ENCODE measurements around the gene ZNF343.

The ZNF343 gene

DNA sequence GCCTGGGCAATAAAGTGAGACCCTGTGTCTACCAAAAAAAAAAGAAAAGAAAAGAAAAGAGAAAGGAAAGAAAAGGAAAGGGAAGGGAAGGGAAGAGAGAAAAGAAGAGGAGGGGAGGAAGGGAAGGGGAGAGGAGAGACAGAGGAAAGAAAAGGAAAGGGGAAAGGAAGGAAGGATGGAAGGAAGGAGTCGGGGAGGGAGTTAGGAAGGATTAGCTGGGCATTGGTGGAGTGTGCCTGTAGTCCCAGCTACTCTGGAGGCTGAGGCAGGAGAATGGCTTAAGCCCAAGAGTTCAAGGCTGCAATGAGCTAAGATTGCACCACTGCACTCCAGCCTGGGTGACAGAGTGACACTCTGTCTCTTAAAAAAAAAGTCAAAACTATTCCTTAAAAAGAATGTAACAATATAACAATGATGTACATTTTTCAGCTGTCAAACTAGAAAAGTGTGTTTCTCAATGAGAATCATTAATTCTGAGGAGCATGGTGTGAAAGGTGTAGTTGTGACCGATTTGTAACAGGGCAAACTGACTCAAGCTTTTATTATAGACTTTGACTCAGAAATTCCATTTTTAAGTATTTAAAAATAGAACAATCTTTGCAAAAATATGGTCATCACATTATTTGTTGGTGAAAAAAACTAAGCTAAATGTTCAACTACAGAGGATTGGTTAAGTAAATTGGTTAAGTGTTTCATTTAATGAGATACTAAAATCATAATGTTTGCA is 52.8 kb downstream of the ZNF343 start:
- no peak for DNase-seq (ENCODE audit: extremely low read depth, insufficient read length)
- Histone ChIP-seq H3K27me3 (replicated peaks; ENCODE audit: control insufficient read depth, insufficient read depth, low read length) (no peaks in the 10 kb centered on the region), H3K4me3 (replicated peaks; ENCODE audit: low read depth, low read length) (no peak overlapping the region), H3K36me3 (ENCODE audit: control insufficient read depth, insufficient read depth, low read length) (peaks cover 3% of the 10 kb centered on the region)
- TF ChIP-seq, protein P1, sequence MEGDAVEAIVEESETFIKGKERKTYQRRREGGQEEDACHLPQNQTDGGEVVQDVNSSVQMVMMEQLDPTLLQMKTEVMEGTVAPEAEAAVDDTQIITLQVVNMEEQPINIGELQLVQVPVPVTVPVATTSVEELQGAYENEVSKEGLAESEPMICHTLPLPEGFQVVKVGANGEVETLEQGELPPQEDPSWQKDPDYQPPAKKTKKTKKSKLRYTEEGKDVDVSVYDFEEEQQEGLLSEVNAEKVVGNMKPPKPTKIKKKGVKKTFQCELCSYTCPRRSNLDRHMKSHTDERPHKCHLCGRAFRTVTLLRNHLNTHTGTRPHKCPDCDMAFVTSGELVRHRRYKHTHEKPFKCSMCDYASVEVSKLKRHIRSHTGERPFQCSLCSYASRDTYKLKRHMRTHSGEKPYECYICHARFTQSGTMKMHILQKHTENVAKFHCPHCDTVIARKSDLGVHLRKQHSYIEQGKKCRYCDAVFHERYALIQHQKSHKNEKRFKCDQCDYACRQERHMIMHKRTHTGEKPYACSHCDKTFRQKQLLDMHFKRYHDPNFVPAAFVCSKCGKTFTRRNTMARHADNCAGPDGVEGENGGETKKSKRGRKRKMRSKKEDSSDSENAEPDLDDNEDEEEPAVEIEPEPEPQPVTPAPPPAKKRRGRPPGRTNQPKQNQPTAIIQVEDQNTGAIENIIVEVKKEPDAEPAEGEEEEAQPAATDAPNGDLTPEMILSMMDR (IDR thresholded peaks at IDR 0.05; ENCODE audit: insufficient read depth, low read length, poor library complexity, severe bottlenecking), result no peak

DNA sequence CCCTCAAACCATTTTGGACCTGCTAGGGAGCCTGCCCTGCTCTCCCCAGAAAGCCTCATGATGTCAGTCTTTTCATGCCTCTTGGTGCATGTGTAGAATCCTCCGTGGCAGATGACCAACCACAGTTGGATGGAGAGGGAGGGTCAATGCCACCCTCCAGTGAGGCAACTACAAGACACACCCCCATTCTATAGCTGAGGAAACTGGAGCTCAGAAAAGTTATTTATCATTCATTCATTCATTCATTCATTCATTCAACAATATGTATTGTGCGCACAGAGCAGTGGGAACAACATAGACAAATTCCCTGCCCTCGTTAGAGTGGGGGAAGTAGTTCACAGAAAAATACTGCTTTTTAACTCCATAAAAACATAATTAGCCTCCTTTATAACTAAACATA is 54.9 kb downstream of the ZNF343 start:
- Histone ChIP-seq H3K27me3 (replicated peaks; ENCODE audit: control insufficient read depth, insufficient read depth, low read length) (no peaks in the 10 kb centered on the region), H3K4me3 (replicated peaks; ENCODE audit: low read depth, low read length) (no peak overlapping the region), H3K36me3 (ENCODE audit: control insufficient read depth, insufficient read depth, low read length) (no peaks in the 10 kb centered on the region)
- TF ChIP-seq, protein P1 (IDR thresholded peaks at IDR 0.05; ENCODE audit: insufficient read depth, low read length, poor library complexity, severe bottlenecking), result no peak
- no peak for DNase-seq (ENCODE audit: extremely low read depth, insufficient read length)

DNA sequence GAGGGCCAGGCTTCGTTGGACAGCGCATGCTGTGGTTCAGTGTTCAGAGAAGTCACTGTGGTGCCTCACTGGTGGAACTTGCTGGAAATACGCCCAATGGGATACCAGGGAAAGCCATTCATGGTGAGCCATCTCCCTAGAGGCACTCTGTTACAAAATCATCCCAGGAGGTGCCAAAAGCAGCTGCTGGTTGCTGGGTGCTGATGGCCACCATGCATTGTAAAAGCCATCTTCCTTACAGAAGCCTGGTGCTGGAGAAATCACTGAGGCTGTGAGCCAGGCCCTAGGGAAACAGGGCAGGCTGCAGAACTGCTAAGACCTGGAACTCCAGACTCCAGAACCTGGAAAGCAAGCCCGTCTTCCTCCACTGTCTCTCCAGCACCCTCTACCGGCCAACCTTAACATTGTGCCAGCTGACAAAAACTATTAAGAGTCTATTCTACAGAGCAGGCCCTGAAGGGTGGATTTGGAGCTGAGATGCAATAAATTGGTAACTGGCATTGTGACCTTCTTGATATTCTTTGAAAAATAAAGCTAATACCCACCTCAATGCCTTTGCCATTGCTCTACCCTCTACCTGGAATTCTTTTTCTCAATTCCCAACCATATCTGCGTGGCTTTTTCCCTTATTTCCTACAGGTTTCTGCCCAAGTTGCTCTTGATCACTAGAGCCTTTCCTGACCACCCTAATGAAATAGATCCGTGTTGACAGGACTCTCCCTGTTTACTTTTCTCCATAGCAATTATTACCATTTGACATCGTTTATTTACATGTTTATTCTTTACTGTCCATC is 56.6 kb downstream of the ZNF343 start:
- no peak for DNase-seq (ENCODE audit: extremely low read depth, insufficient read length)
- no peaks in the 10 kb centered on the region for H3K36me3 ChIP-seq (ENCODE audit: control insufficient read depth, insufficient read depth, low read length)
- TF ChIP-seq, protein P1 (IDR thresholded peaks at IDR 0.05; ENCODE audit: insufficient read depth, low read length, poor library complexity, severe bottlenecking), result peak; percentile 90
- no peak overlapping the region for H3K4me3 ChIP-seq (replicated peaks; ENCODE audit: low read depth, low read length)
- H3K27me3 ChIP-seq (replicated peaks; ENCODE audit: control insufficient read depth, insufficient read depth, low read length), result no peaks in the 10 kb centered on the region

DNA sequence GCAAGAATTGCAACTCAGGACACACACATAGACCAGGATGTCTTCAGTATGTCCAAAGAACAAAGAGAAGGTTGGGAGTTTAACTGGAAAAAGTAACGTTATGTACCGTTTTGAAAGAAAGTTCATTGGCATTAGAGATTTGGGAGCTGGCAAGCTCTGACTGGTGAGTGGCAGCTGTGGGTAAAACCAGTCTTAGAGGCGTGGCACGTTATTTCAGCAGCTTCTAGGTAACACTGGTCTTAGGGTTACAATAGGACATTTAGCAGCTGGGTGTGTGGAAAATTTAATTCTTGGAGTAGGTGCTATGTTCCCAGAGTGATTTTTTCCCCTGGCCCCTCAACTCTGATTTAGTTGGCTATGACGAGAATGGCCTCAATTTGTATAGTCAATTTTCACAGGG is 57.3 kb downstream of the ZNF343 start:
- H3K36me3 ChIP-seq (ENCODE audit: control insufficient read depth, insufficient read depth, low read length), result no peaks in the 10 kb centered on the region
- DNase-seq (ENCODE audit: extremely low read depth, insufficient read length), result no peak
- no peaks in the 10 kb centered on the region for H3K27me3 ChIP-seq (replicated peaks; ENCODE audit: control insufficient read depth, insufficient read depth, low read length)
- H3K4me3 ChIP-seq (replicated peaks; ENCODE audit: low read depth, low read length), result no peak overlapping the region
- TF ChIP-seq, protein P1 (IDR thresholded peaks at IDR 0.05; ENCODE audit: insufficient read depth, low read length, poor library complexity, severe bottlenecking), result no peak

DNA sequence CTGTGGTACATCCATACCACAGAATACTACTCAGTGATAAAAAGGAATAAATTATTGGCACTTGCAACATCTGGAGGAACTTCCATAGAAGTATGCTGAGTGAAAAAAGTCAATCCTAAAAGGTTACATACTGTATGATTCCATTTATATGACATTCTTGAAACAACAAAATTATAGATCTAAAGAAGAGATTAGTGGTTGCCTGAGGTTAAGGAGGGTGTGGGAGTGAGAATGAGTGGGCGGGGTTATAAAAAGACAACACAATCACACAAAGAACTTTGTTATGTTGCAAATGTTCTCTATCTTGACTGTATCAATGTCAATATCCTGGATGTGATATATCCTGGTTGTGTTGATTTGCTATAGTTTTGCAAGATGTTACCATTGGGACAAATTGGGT is 59.3 kb downstream of the ZNF343 start:
- TF ChIP-seq, protein P1 (IDR thresholded peaks at IDR 0.05; ENCODE audit: insufficient read depth, low read length, poor library complexity, severe bottlenecking), result no peak
- no peak for DNase-seq (ENCODE audit: extremely low read depth, insufficient read length)
- Histone ChIP-seq H3K27me3 (replicated peaks; ENCODE audit: control insufficient read depth, insufficient read depth, low read length) (no peaks in the 10 kb centered on the region), H3K4me3 (replicated peaks; ENCODE audit: low read depth, low read length) (no peak overlapping the region), H3K36me3 (ENCODE audit: control insufficient read depth, insufficient read depth, low read length) (no peaks in the 10 kb centered on the region)
